Measurements from ENCODE around the gene RHOB. TPM values are rescaled to one million over a fixed set of nuclear protein-coding genes. Genes with fewer than 3 reads are reported as not detected.

The RHOB gene
- total RNA-seq, 1 donor from 2014 or later = 135 TPM

DNA sequence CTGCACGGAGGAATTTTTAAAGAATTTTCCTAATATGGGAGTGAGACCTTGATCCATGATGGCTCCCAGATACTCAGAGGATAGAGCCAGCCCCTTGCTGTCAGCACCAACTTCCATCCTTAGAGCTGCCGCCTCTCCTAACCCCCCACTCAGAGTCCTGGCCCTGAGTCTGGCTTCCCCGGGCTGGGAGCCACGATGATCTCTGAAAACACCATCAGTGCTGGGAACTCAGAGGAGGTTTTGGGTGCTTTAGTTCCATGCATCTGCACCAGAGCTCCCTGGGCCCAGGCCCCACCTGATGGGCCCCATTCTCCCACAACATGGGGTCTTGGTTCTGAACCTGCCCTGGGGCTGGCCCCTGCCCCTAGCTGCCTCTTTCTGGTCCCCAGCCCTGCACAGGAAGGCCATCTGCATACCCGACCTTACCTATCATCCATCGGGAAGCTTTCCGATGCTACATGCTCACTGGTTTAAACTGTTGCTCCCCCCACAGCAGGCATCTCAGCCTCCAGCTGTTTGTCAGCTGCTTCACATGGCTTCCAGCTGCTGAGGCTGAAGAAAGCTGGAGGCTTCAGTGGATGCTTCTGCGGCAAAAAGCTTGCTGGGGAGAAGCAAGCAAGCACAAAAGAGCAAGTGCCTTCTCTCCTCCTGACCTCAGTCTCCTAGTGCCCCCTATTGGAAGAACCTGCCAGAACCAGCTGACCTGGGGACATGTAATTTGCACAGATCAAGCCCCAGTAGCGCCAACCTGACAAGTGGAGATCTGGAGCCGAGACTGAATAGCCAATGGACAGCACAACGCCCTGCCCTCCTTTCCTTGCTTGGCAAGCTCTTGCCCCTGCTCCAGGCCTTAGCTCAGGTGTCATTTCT lies 24.2 kb upstream of the RHOB start:
- Mint-ChIP-seq H3K4me1 (ENCODE audit: low read depth, unreplicated experiment) (no peaks in the 10 kb centered on the region), H3K36me3 (ENCODE audit: unreplicated experiment) (no peaks in the 10 kb centered on the region), H3K27ac (ENCODE audit: unreplicated experiment) (no peak overlapping the region), H3K9me3 (ENCODE audit: unreplicated experiment) (no peaks in the 10 kb centered on the region), H3K27me3 (ENCODE audit: unreplicated experiment) (no peaks in the 10 kb centered on the region), H3K4me3 (ENCODE audit: unreplicated experiment) (no peak overlapping the region)
- no peak for DNase-seq
- TF ChIP-seq CTCF (IDR thresholded peaks at IDR 0.05; ENCODE audit: partially characterized antibody, unreplicated experiment) = no peak

GRCh38 chr2:20423359-20423758 lies 23.5 kb upstream of the RHOB start:
- Mint-ChIP-seq H3K27ac (ENCODE audit: unreplicated experiment) (no peak overlapping the region), H3K27me3 (ENCODE audit: unreplicated experiment) (no peaks in the 10 kb centered on the region), H3K4me3 (ENCODE audit: unreplicated experiment) (no peak overlapping the region), H3K4me1 (ENCODE audit: low read depth, unreplicated experiment) (no peaks in the 10 kb centered on the region), H3K9me3 (ENCODE audit: unreplicated experiment) (no peaks in the 10 kb centered on the region), H3K36me3 (ENCODE audit: unreplicated experiment) (no peaks in the 10 kb centered on the region)
- DNase-seq = no peak
- TF ChIP-seq CTCF (IDR thresholded peaks at IDR 0.05; ENCODE audit: partially characterized antibody, unreplicated experiment) = no peak

GRCh38 chr2:20423847-20424246 lies 23.0 kb upstream of the RHOB start:
- H3K4me1 Mint-ChIP-seq (ENCODE audit: low read depth, unreplicated experiment) = no peaks in the 10 kb centered on the region
- no peaks in the 10 kb centered on the region for H3K36me3 Mint-ChIP-seq (ENCODE audit: unreplicated experiment)
- no peak overlapping the region for H3K27ac Mint-ChIP-seq (ENCODE audit: unreplicated experiment)
- DNase-seq = no peak
- no peaks in the 10 kb centered on the region for H3K27me3 Mint-ChIP-seq (ENCODE audit: unreplicated experiment)
- no peak for TF ChIP-seq CTCF (IDR thresholded peaks at IDR 0.05; ENCODE audit: partially characterized antibody, unreplicated experiment)
- no peaks in the 10 kb centered on the region for H3K9me3 Mint-ChIP-seq (ENCODE audit: unreplicated experiment)
- H3K4me3 Mint-ChIP-seq (ENCODE audit: unreplicated experiment) = no peak overlapping the region

- H3K27ac Mint-ChIP-seq (ENCODE audit: unreplicated experiment) = no peak overlapping the region
- DNase-seq = no peak
- H3K4me1 Mint-ChIP-seq (ENCODE audit: low read depth, unreplicated experiment) = no peaks in the 10 kb centered on the region
- no peaks in the 10 kb centered on the region for H3K27me3 Mint-ChIP-seq (ENCODE audit: unreplicated experiment)
- H3K9me3 Mint-ChIP-seq (ENCODE audit: unreplicated experiment) = no peaks in the 10 kb centered on the region
- H3K36me3 Mint-ChIP-seq (ENCODE audit: unreplicated experiment) = no peaks in the 10 kb centered on the region
- no peak for TF ChIP-seq CTCF (IDR thresholded peaks at IDR 0.05; ENCODE audit: partially characterized antibody, unreplicated experiment)
- no peak overlapping the region for H3K4me3 Mint-ChIP-seq (ENCODE audit: unreplicated experiment)
Measured at GRCh38 chr2:20424300-20425290, 22.3 kb upstream of the RHOB start.
